GM12874 (cell line): ENCODE data around the gene VTN.

Experiments
- TF ChIP-seq, protein P1 (sequence below): IDR thresholded peaks from 2 replicates; pipeline ENCODE4 v1.5.1; 2011; ENCODE audit warnings: low read depth, mild to moderate bottlenecking, control low read depth, low read length, moderate library complexity; ENCODE audit not compliant: insufficient read depth

VTN gene

DNA sequence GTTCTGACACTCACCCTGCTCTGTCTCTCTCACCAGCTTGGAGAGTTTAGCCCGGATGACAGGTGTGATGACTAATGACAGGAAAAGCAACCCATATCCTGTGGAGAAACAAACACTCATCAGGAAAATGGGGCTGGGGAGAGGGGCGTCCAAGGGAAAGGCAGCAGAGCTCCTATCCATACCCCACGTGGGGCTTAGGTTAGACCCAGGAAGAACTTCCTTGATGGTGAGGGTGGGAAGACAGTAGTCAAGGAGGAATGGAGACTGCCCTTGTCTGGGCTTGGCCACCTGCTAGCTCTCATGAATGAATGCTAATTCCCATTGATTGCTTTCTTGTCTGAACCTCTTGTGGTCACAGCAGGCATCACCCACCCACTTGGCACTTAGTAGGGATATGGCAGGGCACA is 32.1 kb upstream of the VTN start:
- TF ChIP-seq, protein P1, sequence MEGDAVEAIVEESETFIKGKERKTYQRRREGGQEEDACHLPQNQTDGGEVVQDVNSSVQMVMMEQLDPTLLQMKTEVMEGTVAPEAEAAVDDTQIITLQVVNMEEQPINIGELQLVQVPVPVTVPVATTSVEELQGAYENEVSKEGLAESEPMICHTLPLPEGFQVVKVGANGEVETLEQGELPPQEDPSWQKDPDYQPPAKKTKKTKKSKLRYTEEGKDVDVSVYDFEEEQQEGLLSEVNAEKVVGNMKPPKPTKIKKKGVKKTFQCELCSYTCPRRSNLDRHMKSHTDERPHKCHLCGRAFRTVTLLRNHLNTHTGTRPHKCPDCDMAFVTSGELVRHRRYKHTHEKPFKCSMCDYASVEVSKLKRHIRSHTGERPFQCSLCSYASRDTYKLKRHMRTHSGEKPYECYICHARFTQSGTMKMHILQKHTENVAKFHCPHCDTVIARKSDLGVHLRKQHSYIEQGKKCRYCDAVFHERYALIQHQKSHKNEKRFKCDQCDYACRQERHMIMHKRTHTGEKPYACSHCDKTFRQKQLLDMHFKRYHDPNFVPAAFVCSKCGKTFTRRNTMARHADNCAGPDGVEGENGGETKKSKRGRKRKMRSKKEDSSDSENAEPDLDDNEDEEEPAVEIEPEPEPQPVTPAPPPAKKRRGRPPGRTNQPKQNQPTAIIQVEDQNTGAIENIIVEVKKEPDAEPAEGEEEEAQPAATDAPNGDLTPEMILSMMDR = no peak

DNA sequence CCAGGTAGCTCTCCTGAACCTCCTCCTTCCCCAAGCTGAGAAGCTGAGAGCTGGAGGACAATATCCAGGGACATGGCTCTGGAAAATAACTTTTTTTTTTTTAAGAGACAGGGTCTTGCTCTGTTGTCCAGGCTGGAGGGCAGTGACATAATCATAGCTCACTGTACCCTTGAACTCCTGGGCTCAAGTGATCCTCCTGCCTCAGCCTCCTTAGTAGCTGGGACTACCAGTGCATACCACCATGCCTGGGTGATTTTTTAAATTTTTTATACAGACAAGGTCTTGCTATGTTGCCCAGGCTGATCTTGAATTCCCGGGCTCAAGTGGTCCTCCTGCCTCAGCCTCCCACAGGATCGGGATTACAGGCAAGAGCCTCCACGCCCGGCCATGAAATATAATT is 29.7 kb upstream of the VTN start:
- TF ChIP-seq, protein P1 = no peak

DNA sequence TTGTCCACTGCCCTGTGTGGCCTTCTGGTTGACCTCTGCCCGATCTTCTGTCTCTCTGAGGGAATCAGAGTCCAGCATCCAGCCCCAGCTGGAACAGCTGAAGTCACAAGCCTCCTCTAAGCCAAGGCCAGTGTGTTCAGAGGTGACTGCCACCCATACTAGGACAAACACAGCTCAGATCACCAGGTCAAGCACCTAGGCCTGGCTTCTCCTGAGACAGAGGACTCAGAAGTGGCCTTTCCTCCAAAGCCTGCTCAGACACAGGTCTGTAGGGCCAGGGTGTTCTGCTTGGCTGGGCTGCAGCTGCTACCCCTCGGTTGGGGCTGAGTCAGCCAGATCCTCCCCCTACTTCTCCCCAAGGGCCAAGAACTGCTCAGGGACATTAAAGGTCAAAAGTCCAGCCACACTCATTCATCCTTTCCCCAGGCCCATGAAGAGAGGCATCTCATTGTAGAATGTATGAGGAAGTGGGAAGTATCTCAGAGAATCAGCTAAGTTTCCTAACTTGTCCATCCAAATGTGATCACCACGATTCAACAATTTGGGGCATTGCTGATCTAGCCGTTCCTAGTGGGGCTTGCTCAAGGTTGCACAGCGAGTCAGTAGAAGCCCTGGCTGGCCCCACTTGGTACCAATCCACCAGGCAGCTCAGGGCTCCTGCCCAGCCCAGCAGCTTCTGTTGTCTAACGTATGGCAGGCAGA is 28.3 kb upstream of the VTN start:
- TF ChIP-seq, protein P1 = no peak

DNA sequence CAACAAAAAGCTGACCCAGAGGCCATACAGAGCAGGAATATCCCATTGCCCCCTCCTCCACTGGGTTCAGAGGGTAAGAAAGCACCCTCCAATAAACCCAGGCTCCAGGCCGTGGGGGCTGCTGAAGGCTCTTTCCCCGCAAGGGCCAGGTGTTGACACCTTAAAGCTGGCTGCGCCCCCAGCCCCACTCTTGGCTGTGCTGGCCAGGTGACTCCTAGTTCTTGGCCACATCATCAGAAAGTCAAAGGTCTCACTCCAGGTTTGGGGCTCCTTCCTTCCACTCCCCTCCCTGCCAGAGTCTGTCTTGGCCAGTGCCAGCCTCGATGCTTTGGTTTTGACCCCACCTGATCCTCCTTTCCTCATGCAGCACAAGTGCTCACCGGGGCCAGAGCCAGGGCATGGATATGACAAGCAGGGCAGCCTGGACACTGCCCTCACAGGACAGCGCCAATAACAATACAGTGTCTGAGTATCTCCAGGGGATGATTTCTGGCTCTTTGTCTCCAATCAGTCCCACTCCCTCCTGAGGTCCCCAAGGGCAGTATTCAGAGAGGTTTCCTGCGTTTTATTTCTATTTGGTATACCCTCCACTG is 27.7 kb upstream of the VTN start:
- TF ChIP-seq, protein P1 = no peak

DNA sequence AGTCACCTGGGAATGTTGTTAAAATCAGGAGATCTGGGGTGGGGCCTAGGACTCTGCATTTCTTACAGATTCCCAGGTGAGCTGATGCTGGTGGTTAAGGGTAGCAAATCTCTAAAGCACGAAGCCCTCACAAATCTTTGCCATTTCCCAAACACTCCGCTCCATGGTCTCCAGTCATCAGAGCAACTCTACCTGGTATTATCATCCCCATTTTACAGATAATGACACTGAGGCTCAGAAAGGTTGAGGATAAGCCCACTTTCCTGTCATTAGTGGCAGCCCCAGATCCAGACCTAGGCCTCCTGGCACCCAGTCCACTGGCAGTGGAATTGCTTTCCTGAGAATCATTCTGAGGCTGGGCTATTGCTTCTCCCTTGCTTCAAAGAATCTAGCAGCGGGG is 27.2 kb upstream of the VTN start:
- TF ChIP-seq, protein P1 = no peak

DNA sequence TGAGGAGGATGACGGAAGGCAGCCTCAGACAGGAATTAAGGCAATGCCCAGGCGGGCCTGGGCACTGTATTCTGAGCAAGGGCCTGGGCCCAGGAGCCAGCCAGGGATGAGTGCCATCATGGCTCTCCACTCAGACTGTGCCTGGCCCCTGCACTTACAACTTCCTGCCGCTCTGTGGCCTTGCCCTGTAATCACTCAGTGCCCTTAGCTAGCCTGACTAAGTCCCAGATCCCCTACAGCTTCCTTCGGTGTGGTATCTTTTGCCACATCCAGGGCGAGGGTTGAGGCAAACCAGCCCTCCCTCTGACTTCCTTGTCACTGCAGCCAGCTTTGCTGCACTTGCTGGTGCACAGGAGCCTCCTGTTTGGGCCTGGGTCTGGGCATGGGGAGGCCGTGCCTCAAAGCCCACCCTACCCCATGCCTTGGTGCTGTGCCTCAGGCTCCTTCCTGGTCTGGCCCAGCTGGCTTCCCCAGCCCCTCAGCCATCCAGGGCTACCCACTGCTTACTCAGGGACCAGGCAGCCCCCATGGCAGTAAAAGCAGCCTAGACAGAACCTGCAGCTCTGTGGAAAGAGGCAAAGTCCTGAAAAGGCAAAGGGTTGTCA is 26.6 kb upstream of the VTN start:
- TF ChIP-seq, protein P1 = no peak

DNA sequence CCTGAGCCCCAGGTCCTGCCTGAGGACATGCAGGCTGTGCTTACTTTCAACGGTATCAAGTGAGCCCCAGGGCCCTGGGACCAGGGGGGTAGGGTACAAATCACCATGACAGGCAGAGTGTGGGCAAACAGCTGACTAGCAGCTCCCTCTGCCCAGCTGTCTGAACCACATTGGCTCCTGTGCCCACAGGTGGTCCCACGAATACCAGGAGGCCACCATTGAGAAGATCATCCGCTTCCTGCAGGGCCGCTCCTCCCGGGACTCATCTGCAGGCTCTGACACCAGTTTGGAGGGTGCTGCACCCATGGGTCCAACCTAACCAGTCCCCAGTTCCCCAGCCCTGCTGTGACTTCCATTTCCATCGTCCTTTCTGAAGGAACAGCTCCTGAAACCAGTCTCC is 25.9 kb upstream of the VTN start:
- TF ChIP-seq, protein P1 = no peak
